ENCODE data around the gene ASIP. TPM values are rescaled to one million over a fixed set of nuclear protein-coding genes. Genes with fewer than 3 reads are reported as not detected.

Gene ASIP
- total RNA-seq, 4 donors from 2014 or later, result not detected

DNA sequence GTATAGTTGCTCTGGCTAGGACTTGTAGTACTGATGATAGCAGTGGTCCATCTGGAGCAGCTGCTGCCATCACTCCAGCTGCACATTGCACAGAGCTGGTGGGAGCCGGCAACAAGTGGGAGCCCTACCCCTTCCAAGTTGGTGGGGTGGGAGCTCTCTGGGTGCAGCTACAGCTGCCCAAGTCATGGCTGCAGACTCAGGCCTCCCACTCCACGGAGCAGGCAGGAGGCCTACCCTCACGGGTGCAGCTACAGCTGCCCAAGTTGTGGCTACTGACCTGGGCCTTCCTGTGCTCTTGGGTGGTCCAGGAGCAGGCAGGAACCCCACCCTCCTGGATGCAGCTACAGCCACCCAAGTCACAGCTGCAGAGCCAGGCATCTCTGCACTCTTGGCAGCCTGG, 32.1 kb upstream of the ASIP start:
- H3K4me1 ChIP-seq, result no peaks in the 10 kb centered on the region
- TF ChIP-seq, protein P1, sequence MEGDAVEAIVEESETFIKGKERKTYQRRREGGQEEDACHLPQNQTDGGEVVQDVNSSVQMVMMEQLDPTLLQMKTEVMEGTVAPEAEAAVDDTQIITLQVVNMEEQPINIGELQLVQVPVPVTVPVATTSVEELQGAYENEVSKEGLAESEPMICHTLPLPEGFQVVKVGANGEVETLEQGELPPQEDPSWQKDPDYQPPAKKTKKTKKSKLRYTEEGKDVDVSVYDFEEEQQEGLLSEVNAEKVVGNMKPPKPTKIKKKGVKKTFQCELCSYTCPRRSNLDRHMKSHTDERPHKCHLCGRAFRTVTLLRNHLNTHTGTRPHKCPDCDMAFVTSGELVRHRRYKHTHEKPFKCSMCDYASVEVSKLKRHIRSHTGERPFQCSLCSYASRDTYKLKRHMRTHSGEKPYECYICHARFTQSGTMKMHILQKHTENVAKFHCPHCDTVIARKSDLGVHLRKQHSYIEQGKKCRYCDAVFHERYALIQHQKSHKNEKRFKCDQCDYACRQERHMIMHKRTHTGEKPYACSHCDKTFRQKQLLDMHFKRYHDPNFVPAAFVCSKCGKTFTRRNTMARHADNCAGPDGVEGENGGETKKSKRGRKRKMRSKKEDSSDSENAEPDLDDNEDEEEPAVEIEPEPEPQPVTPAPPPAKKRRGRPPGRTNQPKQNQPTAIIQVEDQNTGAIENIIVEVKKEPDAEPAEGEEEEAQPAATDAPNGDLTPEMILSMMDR (IDR thresholded peaks at IDR 0.05), result no peak
- no peak for TF ChIP-seq POLR2A (IDR thresholded peaks at IDR 0.05)
- no peak for DNase-seq

GRCh38 chr20:34210271-34210670, 31.0 kb upstream of the ASIP start:
- DNase-seq, result no peak
- H3K36me3 ChIP-seq, result no peaks in the 10 kb centered on the region
- H3K4me1 ChIP-seq, result no peaks in the 10 kb centered on the region
- H3K27ac ChIP-seq, result no peak overlapping the region
- peaks cover 0 to 6% (median 0%) of the 10 kb centered on the region in 4 donors for H3K9me3 ChIP-seq
- no peak overlapping the region for H3K4me3 ChIP-seq
- TF ChIP-seq, protein P1 (IDR thresholded peaks at IDR 0.05), result no peak
- TF ChIP-seq POLR2A (IDR thresholded peaks at IDR 0.05), result no peak
- H3K27me3 ChIP-seq, result no peaks in the 10 kb centered on the region

More for the DNA sequence above, 32.1 kb upstream of the ASIP start:
- Histone ChIP-seq H3K9me3 (peaks cover 0 to 6% (median 0%) of the 10 kb centered on the region in 4 donors), H3K27me3 (no peaks in the 10 kb centered on the region), H3K4me3 (no peak overlapping the region), H3K36me3 (no peaks in the 10 kb centered on the region), H3K27ac (no peak overlapping the region)

DNA sequence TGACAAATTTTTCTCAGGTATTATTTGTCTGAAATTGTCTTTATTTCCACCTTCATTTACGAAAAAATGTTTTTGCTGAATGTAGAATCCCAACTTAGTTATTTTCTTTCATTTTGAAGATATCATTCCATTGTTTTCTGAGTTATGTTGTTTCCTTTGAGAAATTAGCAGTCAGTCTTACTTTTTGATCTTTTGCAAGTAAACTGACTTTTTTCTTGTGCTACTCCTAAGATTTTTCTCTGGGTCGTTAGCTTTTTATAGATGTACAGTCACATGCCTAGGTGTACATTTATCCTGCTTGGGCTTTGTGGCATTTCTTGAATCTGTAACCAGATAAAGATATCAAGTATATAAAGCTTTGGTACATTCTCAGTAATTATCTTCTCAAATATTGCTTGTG, 29.6 kb upstream of the ASIP start:
- Histone ChIP-seq H3K9me3 (peaks cover 0 to 6% (median 0%) of the 10 kb centered on the region in 4 donors), H3K4me3 (no peak overlapping the region), H3K4me1 (peaks cover 0 to 5% (median 0%) of the 10 kb centered on the region in 4 donors), H3K27ac (no peak overlapping the region), H3K36me3 (no peaks in the 10 kb centered on the region), H3K27me3 (no peaks in the 10 kb centered on the region)
- DNase-seq, result no peak
- no peak for TF ChIP-seq POLR2A (IDR thresholded peaks at IDR 0.05)
- TF ChIP-seq, protein P1 (IDR thresholded peaks at IDR 0.05), result no peak

GRCh38 chr20:34213213-34213612, 28.0 kb upstream of the ASIP start:
- Histone ChIP-seq H3K27me3 (no peaks in the 10 kb centered on the region), H3K27ac (no peak overlapping the region), H3K4me1 (peaks cover 0 to 5% (median 0%) of the 10 kb centered on the region in 4 donors), H3K36me3 (no peaks in the 10 kb centered on the region), H3K9me3 (peaks cover 0 to 6% (median 0%) of the 10 kb centered on the region in 4 donors), H3K4me3 (no peak overlapping the region)
- DNase-seq, result no peak
- TF ChIP-seq, protein P1 (IDR thresholded peaks at IDR 0.05), result no peak
- no peak for TF ChIP-seq POLR2A (IDR thresholded peaks at IDR 0.05)

GRCh38 chr20:34215711-34216381, 25.4 kb upstream of the ASIP start:
- Histone ChIP-seq H3K4me3 (peak overlapping the region; percentile 26 to 57 (median 40)), H3K4me1 (peaks cover 0 to 5% (median 0%) of the 10 kb centered on the region in 4 donors), H3K9me3 (peaks cover 0 to 6% (median 0%) of the 10 kb centered on the region in 4 donors), H3K36me3 (no peaks in the 10 kb centered on the region), H3K27ac (peak overlapping the region; percentile 4 to 67 (median 32)), H3K27me3 (no peaks in the 10 kb centered on the region)
- TF ChIP-seq, protein P1 (IDR thresholded peaks at IDR 0.05), result peak in 1 of 6 experiments; percentile 24
- no peak for TF ChIP-seq POLR2A (IDR thresholded peaks at IDR 0.05)
- DNase-seq, result peak; percentile 46 to 84 (median 83)

Measured in Peyer's patch (tissue), 4 donors.